HAP-1 (cell line): Measurements from ENCODE around the gene KRTAP12-4.

Experiments used
- DNase-seq, 2 experiments: peaks; one replicate each; pipeline ENCODE4 v3.0.0-alpha.2; 2016 to 2020; ENCODE audit warnings: low spot score in 2 of 2
- H3K27me3 ChIP-seq: fragments of 250-450 bp; sonication (Bioruptor Pico); 2 replicates; pipeline ENCODE4 v1.5.1; 2020; ENCODE audit warnings: low read depth, mild to moderate bottlenecking, moderate library complexity
- H3K36me3 ChIP-seq: fragments of 250-450 bp; sonication (Bioruptor Pico); replicated peaks from 2 replicates; pipeline ENCODE4 v1.5.1; 2020; ENCODE audit warnings: mild to moderate bottlenecking
- H3K4me1 ChIP-seq: fragments of 250-450 bp; sonication (Bioruptor Pico); 2 replicates; pipeline ENCODE4 v1.5.1; 2020; ENCODE audit warnings: mild to moderate bottlenecking
- H3K4me3 ChIP-seq: fragments of 250-450 bp; sonication (Bioruptor Pico); 2 replicates; pipeline ENCODE4 v1.5.1; 2020; ENCODE audit warnings: mild to moderate bottlenecking, moderate library complexity
- H3K9me3 ChIP-seq: fragments of 250-450 bp; sonication (Bioruptor Pico); 2 replicates; pipeline ENCODE4 v1.5.1; 2020; ENCODE audit warnings: mild to moderate bottlenecking, moderate library complexity
- in situ Hi-C: fragments of 300-500 bp; cut with MboI; formaldehyde crosslinking; loops from 3 replicates; pipeline ENCODE4 v1.14.3; 2020; ENCODE audit warnings: low sequenced_read_pairs, inconsistent platforms, mixed read lengths

The KRTAP12-4 gene

GRCh38 chr21:44626673-44627143 is 27.8 kb downstream of the KRTAP12-4 start, which contains the start of gene KRTAP10-9:
TSS of gene KRTAP10-9 (plus strand) at chr21:44627093. CDS start at chr21:44627172, 79 bp downstream.
- Histone ChIP-seq H3K27me3 (no peaks in the 10 kb centered on the region), H3K9me3 (no peaks in the 10 kb centered on the region; the same call in 1 of the 2 replicates)
- in situ Hi-C loops, result no loop called here

GRCh38 chr21:44626262-44626661 is 28.2 kb downstream of the KRTAP12-4 start:
- DNase-seq, result no peak
- H3K36me3 ChIP-seq, result no peaks in the 10 kb centered on the region
- H3K9me3 ChIP-seq, result no peaks in the 10 kb centered on the region; the same call in 1 of the 2 replicates
- no peaks in the 10 kb centered on the region for H3K27me3 ChIP-seq
- in situ Hi-C loops, result no loop called here
- no peak overlapping the region for H3K4me3 ChIP-seq
- H3K4me1 ChIP-seq, result no peaks in the 10 kb centered on the region

More at GRCh38 chr21:44626673-44627143, 27.8 kb downstream of the KRTAP12-4 start, which contains the start of gene KRTAP10-9:
- no peak for DNase-seq
- no peaks in the 10 kb centered on the region for H3K36me3 ChIP-seq
- H3K4me1 ChIP-seq, result no peaks in the 10 kb centered on the region
- no peak within 1 kb of the TSS for H3K4me3 ChIP-seq

GRCh38 chr21:44625756-44626155 is 28.7 kb downstream of the KRTAP12-4 start:
- no peaks in the 10 kb centered on the region; the same call in 1 of the 2 replicates for H3K9me3 ChIP-seq
- H3K27me3 ChIP-seq, result no peaks in the 10 kb centered on the region
- H3K4me3 ChIP-seq, result no peak overlapping the region
- in situ Hi-C loops, result no loop called here
- no peaks in the 10 kb centered on the region for H3K4me1 ChIP-seq
- DNase-seq, result no peak
- H3K36me3 ChIP-seq, result no peaks in the 10 kb centered on the region

GRCh38 chr21:44623575-44623974 is 30.9 kb downstream of the KRTAP12-4 start:
- Histone ChIP-seq H3K4me3 (no peak overlapping the region), H3K9me3 (no peaks in the 10 kb centered on the region; the same call in 1 of the 2 replicates), H3K4me1 (no peaks in the 10 kb centered on the region), H3K27me3 (no peaks in the 10 kb centered on the region), H3K36me3 (no peaks in the 10 kb centered on the region)
- in situ Hi-C loops, result no loop called here
- DNase-seq, result no peak

GRCh38 chr21:44619886-44620285 is 34.6 kb downstream of the KRTAP12-4 start:
- H3K36me3 ChIP-seq, result no peaks in the 10 kb centered on the region
- H3K4me3 ChIP-seq, result no peak overlapping the region
- no peaks in the 10 kb centered on the region for H3K27me3 ChIP-seq
- H3K9me3 ChIP-seq, result no peaks in the 10 kb centered on the region; the same call in 1 of the 2 replicates
- no peaks in the 10 kb centered on the region for H3K4me1 ChIP-seq
- DNase-seq, result no peak
- in situ Hi-C loops, result no loop called here

- Histone ChIP-seq H3K9me3 (no peaks in the 10 kb centered on the region), H3K27me3 (no peaks in the 10 kb centered on the region), H3K36me3 (no peaks in the 10 kb centered on the region), H3K4me3 (no peak overlapping the region), H3K4me1 (no peaks in the 10 kb centered on the region)
- DNase-seq, result no peak
- in situ Hi-C loops, result no loop called here
These were observed 35.5 kb downstream of the KRTAP12-4 start for GRCh38 chr21:44618909-44619308.

- H3K27me3 ChIP-seq, result no peaks in the 10 kb centered on the region
- H3K36me3 ChIP-seq, result no peaks in the 10 kb centered on the region
- in situ Hi-C loops, result no loop called here
- H3K4me3 ChIP-seq, result no peak overlapping the region
- DNase-seq, result no peak
- no peaks in the 10 kb centered on the region for H3K9me3 ChIP-seq
- H3K4me1 ChIP-seq, result no peaks in the 10 kb centered on the region
These were observed 36.0 kb downstream of the KRTAP12-4 start for GRCh38 chr21:44618504-44618903.

- H3K9me3 ChIP-seq, result no peaks in the 10 kb centered on the region
- H3K27me3 ChIP-seq, result no peaks in the 10 kb centered on the region
- H3K4me1 ChIP-seq, result no peaks in the 10 kb centered on the region
- no peak overlapping the region for H3K4me3 ChIP-seq
- in situ Hi-C loops, result no loop called here
- no peak for DNase-seq
- H3K36me3 ChIP-seq, result no peaks in the 10 kb centered on the region
These were observed 37.4 kb downstream of the KRTAP12-4 start for GRCh38 chr21:44617071-44617501.

- Histone ChIP-seq H3K27me3 (no peaks in the 10 kb centered on the region), H3K36me3 (no peaks in the 10 kb centered on the region), H3K4me3 (no peak overlapping the region), H3K4me1 (no peaks in the 10 kb centered on the region), H3K9me3 (no peaks in the 10 kb centered on the region)
- in situ Hi-C loops, result no loop called here
- DNase-seq, result no peak
These were observed 37.9 kb downstream of the KRTAP12-4 start for GRCh38 chr21:44616591-44616926.

- in situ Hi-C loops, result no loop called here
- Histone ChIP-seq H3K36me3 (no peaks in the 10 kb centered on the region), H3K27me3 (no peaks in the 10 kb centered on the region), H3K9me3 (no peaks in the 10 kb centered on the region), H3K4me1 (no peaks in the 10 kb centered on the region), H3K4me3 (no peak overlapping the region)
- no peak for DNase-seq
These were observed 38.4 kb downstream of the KRTAP12-4 start for GRCh38 chr21:44615911-44616590.

- Histone ChIP-seq H3K36me3 (no peaks in the 10 kb centered on the region), H3K4me1 (no peaks in the 10 kb centered on the region), H3K27me3 (no peaks in the 10 kb centered on the region), H3K4me3 (no peak overlapping the region), H3K9me3 (no peaks in the 10 kb centered on the region)
- in situ Hi-C loops, result no loop called here
- no peak for DNase-seq
These were observed 39.0 kb downstream of the KRTAP12-4 start for GRCh38 chr21:44615466-44615865.

- Histone ChIP-seq H3K27me3 (no peaks in the 10 kb centered on the region), H3K4me1 (no peaks in the 10 kb centered on the region), H3K36me3 (no peaks in the 10 kb centered on the region), H3K9me3 (no peaks in the 10 kb centered on the region; the same call in 1 of the 2 replicates), H3K4me3 (no peak overlapping the region)
- in situ Hi-C loops, result no loop called here
- no peak for DNase-seq
These were observed 39.5 kb downstream of the KRTAP12-4 start for GRCh38 chr21:44614961-44615391.

GRCh38 chr21:44614161-44614631 is 40.3 kb downstream of the KRTAP12-4 start:
- Histone ChIP-seq H3K27me3 (no peaks in the 10 kb centered on the region), H3K36me3 (no peaks in the 10 kb centered on the region), H3K9me3 (no peaks in the 10 kb centered on the region; the same call in 1 of the 2 replicates), H3K4me3 (no peak overlapping the region), H3K4me1 (no peaks in the 10 kb centered on the region)
- in situ Hi-C loops, result no loop called here
- no peak for DNase-seq

GRCh38 chr21:44613386-44614155 is 40.9 kb downstream of the KRTAP12-4 start:
- in situ Hi-C loops, result no loop called here
- H3K9me3 ChIP-seq, result no peaks in the 10 kb centered on the region; the same call in 1 of the 2 replicates
- H3K36me3 ChIP-seq, result no peaks in the 10 kb centered on the region
- H3K4me3 ChIP-seq, result no peak overlapping the region
- no peak for DNase-seq
- no peaks in the 10 kb centered on the region for H3K4me1 ChIP-seq
- H3K27me3 ChIP-seq, result no peaks in the 10 kb centered on the region
